MM.1S (cell line): Measurements from ENCODE around the gene LMTK2.
"Not testable (repeated sequence)": the region's sequence is repeated elsewhere in the genome, so short reads cannot be mapped to it uniquely, and the experiment has no call there.

Source experiments
- DNase-seq: peaks from one replicate; pipeline ENCODE4 v3.0.0-alpha.2; 2015
- H2AFZ ChIP-seq: fragments of 300-600 bp; sonication (generic); 2 replicates; pipeline ENCODE4 v1.6.0; 2016; ENCODE audit warnings: antibody characterized with exemption, low read length
- H3F3A ChIP-seq: fragments of 300-600 bp; sonication (generic); 2 replicates; pipeline ENCODE4 v1.6.1; 2016; ENCODE audit warnings: mild to moderate bottlenecking, antibody characterized with exemption, low read length, moderate library complexity, mixed read lengths; ENCODE audit not compliant: insufficient read depth
- H3K27ac ChIP-seq: fragments of 300-600 bp; sonication (generic); 2 replicates; pipeline ENCODE4 v1.5.1; 2016; ENCODE audit warnings: mild to moderate bottlenecking, low read length
- H3K27me3 ChIP-seq: fragments of 300-600 bp; sonication (generic); replicated peaks from 2 replicates; pipeline ENCODE4 v1.6.0; 2016; ENCODE audit warnings: low read length; ENCODE audit not compliant: insufficient read depth
- H3K36me3 ChIP-seq: fragments of 300-600 bp; sonication (generic); replicated peaks from 2 replicates; pipeline ENCODE4 v1.6.1; 2016; ENCODE audit warnings: mild to moderate bottlenecking, low read length, mixed read lengths; ENCODE audit not compliant: insufficient read depth
- H3K4me1 ChIP-seq: fragments of 300-600 bp; sonication (generic); 2 replicates; pipeline ENCODE4 v1.6.1; 2016; ENCODE audit warnings: low read length, mixed read lengths
- H3K4me2 ChIP-seq: fragments of 300-600 bp; sonication (generic); 2 replicates; pipeline ENCODE4 v1.6.0; 2016; ENCODE audit warnings: low read depth, low read length
- H3K4me3 ChIP-seq: fragments of 300-600 bp; sonication (generic); 2 replicates; pipeline ENCODE4 v1.5.1; 2016; ENCODE audit warnings: low read length, mixed read lengths
- H3K79me2 ChIP-seq: fragments of 300-600 bp; sonication (generic); 2 replicates; pipeline ENCODE4 v1.6.1; 2016; ENCODE audit warnings: mixed run types, low read length, mixed read lengths
- H3K9ac ChIP-seq: fragments of 300-600 bp; sonication (generic); 2 replicates; pipeline ENCODE4 v1.6.1; 2016; ENCODE audit warnings: low read length, mixed read lengths
- H3K9me2 ChIP-seq: fragments of 300-600 bp; sonication (generic); replicated peaks from 2 replicates; pipeline ENCODE4 v1.6.1; 2016; ENCODE audit warnings: mild to moderate bottlenecking, low read length, mixed read lengths; ENCODE audit not compliant: insufficient read depth
- H3K9me3 ChIP-seq: fragments of 300-600 bp; sonication (generic); replicated peaks from 2 replicates; pipeline ENCODE4 v1.6.1; 2016; ENCODE audit warnings: mild to moderate bottlenecking, low read length, mixed read lengths; ENCODE audit not compliant: insufficient read depth
- H4K20me1 ChIP-seq: fragments of 300-600 bp; sonication (generic); 2 replicates; pipeline ENCODE4 v1.6.1; 2016; ENCODE audit warnings: mild to moderate bottlenecking, low read length, moderate library complexity, mixed read lengths; ENCODE audit not compliant: insufficient read depth
- EZH2 ChIP-seq: fragments of 300-600 bp; sonication (generic); optimal IDR thresholded peaks from 2 replicates; pipeline ENCODE3; 2017; ENCODE audit warnings: low read depth, mild to moderate bottlenecking, antibody characterized with exemption, low read length, mixed read lengths
- EZH2phosphoT487 ChIP-seq: fragments of 300-600 bp; sonication (generic); IDR thresholded peaks from 2 replicates; pipeline ENCODE4 v1.6.1; 2018; ENCODE audit warnings: antibody characterized with exemption, low read length
- TF ChIP-seq, protein P1 (sequence below): fragments of 300-600 bp; sonication (generic); IDR thresholded peaks from 2 replicates; pipeline ENCODE4 v1.5.1; 2016; ENCODE audit warnings: antibody characterized with exemption, low read length, mixed read lengths

The LMTK2 gene

DNA sequence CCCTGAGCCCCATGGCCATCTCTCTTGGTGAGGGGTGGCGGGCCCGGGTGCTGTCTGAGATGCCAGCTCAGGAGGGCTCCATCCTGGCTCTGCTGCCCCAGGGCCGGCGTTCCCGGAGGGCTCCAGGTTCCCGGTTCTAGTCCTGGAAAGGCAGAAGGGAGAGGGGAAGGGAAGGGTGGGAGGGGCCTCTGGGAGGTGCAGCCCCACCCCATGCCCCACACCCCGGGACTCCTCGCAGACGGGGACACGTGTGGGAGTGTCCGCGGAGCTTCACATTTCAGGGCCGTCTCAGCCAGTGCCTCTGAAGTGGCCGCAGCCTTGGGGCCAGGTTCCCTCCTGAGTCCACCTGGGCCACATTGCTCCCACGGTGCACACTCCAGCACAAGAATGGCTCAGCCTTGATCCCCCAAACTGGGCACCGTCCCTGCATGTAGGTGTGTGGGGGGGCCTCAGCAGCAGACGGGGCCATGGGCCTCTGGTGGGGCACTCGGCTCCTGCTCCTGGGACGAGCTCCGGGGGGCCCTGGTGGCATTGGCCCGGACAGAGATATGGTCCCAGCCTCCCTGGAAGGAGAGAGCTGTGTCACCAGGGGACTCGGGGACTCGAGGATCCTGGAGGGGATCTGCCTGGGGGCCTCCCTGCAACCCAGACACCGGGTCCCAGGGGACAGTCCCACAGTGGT, 110.4 kb downstream of the LMTK2 start:
- Histone ChIP-seq H3K4me2 (no peak overlapping the region), H3K27me3 (no peaks in the 10 kb centered on the region), H3K9me2 (no peaks in the 10 kb centered on the region), H3F3A (peaks cover 7% of the 10 kb centered on the region; the same call in 1 of the 2 replicates), H3K27ac (no peak overlapping the region), H3K4me1 (0 out of 2 replicates have a peak, but pooled peaks cover 3% of the 10 kb centered on the region), H3K36me3 (no peaks in the 10 kb centered on the region), H3K79me2 (peaks cover 17% of the 10 kb centered on the region), H3K9ac (no peak overlapping the region), H2AFZ (no peak overlapping the region), H3K9me3 (no peaks in the 10 kb centered on the region), H4K20me1 (no peaks in the 10 kb centered on the region), H3K4me3 (no peak overlapping the region)
- TF ChIP-seq EZH2phosphoT487 (no peak), EZH2 (no peak)
- TF ChIP-seq, protein P1, sequence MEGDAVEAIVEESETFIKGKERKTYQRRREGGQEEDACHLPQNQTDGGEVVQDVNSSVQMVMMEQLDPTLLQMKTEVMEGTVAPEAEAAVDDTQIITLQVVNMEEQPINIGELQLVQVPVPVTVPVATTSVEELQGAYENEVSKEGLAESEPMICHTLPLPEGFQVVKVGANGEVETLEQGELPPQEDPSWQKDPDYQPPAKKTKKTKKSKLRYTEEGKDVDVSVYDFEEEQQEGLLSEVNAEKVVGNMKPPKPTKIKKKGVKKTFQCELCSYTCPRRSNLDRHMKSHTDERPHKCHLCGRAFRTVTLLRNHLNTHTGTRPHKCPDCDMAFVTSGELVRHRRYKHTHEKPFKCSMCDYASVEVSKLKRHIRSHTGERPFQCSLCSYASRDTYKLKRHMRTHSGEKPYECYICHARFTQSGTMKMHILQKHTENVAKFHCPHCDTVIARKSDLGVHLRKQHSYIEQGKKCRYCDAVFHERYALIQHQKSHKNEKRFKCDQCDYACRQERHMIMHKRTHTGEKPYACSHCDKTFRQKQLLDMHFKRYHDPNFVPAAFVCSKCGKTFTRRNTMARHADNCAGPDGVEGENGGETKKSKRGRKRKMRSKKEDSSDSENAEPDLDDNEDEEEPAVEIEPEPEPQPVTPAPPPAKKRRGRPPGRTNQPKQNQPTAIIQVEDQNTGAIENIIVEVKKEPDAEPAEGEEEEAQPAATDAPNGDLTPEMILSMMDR = no peak
- no peak for DNase-seq

DNA sequence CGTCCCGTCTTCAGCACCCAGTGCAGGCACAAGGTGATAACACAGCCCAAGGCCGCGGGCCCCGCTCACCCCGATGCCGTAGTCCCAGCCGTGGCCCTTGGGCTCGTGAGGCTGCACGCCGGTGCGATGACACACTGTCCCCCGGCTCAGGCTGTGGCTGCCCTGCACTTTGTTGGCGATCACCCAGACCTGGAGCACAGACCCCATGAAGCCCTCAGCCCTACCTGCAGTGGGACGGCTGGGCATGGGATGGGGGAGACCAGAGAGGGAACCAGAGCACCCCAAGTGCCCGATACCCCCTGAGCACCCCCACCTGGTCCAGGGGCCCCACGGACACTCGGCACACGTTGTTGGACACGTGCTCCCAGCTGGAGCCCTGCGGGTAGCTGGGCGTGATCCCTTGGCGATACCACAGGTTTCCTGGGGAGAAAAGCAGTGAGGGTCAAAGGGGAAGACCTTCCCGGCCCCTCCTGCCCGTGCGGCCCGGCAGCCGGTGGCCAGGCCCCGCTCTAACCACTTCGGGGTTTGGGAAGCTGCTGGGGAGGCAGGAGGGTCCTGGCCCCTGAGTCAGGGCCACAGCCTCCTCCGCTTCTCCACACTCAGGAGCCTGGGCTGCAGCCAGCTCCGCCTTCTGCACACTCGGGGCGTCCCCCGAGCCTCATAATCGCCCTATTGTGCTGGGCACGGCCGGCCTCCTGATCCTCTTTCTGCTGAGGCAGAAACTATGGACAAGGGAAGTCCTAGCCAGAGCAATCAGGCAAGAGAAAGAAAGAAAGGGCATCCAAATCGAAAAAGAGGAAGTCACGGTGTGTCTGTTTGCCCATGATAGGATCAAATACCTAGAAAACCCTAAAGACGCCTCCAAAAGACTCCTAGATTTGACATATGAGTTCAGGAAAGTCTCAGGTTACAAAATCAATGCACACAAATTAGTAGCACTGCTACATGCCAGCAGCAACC, 111.2 kb downstream of the LMTK2 start:
- Histone ChIP-seq H2AFZ (no peak overlapping the region), H3K9me2 (no peaks in the 10 kb centered on the region), H3K27ac (no peak overlapping the region), H3K79me2 (peaks cover 10% of the 10 kb centered on the region), H3K27me3 (no peaks in the 10 kb centered on the region), H3K9me3 (no peaks in the 10 kb centered on the region), H3K4me1 (0 out of 2 replicates have a peak, but pooled peaks cover 3% of the 10 kb centered on the region), H3K4me2 (no peak overlapping the region), H3K4me3 (no peak overlapping the region), H3K9ac (no peak overlapping the region), H3F3A (peaks cover 7% of the 10 kb centered on the region; the same call in 1 of the 2 replicates), H4K20me1 (no peaks in the 10 kb centered on the region), H3K36me3 (no peaks in the 10 kb centered on the region)
- DNase-seq = no peak
- TF ChIP-seq, protein P1 = no peak
- TF ChIP-seq EZH2 (no peak), EZH2phosphoT487 (no peak)

DNA sequence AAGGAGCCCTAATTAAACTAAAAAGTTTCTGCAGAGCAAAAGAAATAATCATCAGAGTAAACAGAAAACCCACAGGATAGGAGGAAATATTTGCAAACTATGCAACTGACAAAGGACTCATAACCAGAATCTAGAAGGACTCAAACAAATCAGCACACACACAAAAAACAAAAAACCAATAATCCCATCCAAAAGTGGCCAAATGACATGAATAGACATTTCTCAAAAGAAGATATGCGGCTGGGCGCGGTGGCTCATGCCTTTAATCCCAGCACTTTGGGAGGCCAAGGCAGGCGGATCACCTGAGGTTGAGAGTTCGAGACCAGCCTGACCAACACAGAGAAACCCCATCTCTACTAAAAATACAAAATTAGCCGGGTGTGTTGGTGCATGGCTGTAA, 112.7 kb downstream of the LMTK2 start:
- not testable (repeated sequence) for H3K36me3 ChIP-seq, H3K4me1 ChIP-seq, H3F3A ChIP-seq, H3K4me3 ChIP-seq, H3K9me3 ChIP-seq, H4K20me1 ChIP-seq, DNase-seq, H3K9me2 ChIP-seq, H3K9ac ChIP-seq, H2AFZ ChIP-seq, H3K79me2 ChIP-seq, H3K4me2 ChIP-seq, H3K27ac ChIP-seq, H3K27me3 ChIP-seq
